ENCODE results near the gene TRAK1.
A peak's percentile ranks its signal among the peaks of the same experiment; 100 is the strongest.
"Not testable (repeated sequence)": the region's sequence is repeated elsewhere in the genome, so short reads cannot be mapped to it uniquely, and the experiment has no call there.

Gene TRAK1

DNA sequence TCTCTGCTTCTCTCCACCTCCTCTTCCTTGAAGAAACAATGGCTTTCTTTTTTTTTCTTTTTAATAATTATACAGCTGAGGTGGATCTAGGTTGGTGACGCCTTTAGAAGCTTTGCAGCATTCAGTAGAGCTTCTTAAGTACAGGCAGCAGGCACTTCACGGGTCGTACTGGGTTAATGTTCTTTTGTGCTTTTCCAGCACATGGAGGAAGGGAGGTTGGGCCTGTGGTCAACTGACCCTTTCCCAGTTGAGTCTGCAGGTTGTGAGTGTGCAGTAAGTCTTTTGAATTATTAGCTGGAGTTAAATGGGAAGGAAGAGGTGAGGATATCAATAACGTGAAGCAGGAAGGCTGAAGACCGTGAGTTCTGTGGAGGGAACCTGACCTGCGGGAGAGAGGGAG, 7.0 kb downstream of the TRAK1 start:
- DNase-seq = no peak

DNA sequence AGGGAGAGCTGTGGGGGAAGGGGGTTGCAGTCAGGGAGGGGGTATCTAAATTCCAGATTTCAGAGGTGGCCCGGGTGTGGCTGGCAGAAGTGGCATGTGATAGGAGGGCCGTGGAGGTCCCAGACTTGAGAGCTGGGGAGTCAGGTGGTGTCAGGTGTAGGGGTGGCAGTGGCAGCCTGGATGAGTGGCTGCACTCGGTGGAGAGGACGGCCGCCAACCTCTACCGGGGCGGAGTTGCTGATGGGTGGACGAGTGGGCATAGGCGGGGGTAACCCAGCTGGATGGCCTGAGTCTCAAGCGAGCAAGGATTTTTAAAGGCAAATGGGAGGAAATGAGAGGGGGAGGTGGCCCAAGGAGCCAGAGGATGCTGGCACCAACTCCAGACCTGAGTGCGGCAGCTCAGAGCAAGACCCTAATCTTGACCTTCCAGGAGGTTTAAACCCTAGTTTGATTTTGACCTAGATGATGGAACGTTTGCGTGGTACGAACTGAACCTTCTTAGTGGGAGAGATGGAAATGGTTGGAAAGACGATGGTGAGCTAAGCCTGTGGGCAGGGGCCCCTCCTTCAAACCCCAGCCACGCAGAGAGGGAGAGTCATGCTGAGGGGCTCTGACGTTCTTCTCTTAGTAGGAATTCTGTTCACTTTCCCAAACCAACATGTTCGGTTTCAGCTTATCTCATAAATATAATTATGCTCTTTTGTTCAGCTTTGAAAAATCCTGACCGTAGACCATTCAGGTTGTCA, 8.0 kb downstream of the TRAK1 start:
- no peak for DNase-seq

DNA sequence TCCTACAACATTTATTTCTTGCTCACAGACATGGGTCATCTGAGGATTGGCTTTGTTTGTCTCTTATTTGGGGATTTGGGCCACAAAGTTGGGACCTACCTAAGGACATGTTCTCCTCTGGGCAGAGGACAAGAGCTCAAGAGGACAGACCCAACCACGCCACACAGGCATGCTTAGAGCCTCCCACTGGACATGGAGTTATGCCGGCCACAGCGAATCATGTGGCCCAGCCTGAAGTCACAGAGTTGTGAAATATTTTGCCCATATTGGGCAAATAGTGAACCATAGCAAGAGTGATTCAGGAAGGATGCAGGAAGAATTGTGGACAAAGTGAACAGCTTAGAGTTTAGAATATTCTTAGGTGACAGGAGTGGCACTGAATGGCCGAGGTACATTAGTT, 9.9 kb downstream of the TRAK1 start:
- peak in 1 of 2 donors; percentile 25 for DNase-seq

DNA sequence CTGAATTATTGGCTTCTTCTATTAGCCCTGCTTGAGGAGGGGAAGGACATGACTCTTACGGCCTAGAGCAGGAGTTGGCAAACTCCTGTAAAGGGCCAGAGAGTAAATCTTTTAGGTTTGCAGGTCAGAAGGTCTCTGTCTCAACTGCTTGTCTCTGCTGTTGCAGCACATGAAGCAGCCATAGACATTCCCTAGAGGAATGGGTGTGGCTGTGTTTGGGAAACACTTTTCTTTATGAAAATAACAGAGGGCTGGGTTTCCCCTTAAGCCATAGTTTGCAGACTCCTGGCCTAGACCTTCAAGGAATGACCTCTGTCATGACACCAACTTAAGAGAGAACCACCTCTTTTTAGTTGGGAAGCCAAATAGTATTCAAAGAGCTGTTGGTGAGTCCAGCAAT, 10.3 kb downstream of the TRAK1 start:
- no peak for DNase-seq

DNA sequence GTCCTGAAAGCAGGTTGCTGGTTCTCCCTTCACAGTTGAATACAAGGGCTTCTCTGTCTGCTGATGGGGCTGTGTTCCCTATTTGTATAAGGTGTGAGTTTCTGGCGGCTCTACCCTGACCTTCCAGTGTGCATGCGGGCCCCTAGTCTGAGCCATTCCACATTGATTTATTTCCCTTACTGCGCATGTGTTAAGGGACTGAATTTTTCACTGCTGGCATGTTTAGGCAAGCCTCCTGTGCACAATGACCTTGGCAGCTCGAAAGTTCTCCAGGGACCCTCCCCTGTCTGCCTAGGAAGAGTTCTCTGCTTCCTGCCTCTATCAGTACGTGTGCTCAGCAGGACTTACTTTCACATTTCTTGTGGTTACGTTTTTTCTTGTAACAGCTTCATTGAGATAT, 11.4 kb downstream of the TRAK1 start:
- no peak for DNase-seq

DNA sequence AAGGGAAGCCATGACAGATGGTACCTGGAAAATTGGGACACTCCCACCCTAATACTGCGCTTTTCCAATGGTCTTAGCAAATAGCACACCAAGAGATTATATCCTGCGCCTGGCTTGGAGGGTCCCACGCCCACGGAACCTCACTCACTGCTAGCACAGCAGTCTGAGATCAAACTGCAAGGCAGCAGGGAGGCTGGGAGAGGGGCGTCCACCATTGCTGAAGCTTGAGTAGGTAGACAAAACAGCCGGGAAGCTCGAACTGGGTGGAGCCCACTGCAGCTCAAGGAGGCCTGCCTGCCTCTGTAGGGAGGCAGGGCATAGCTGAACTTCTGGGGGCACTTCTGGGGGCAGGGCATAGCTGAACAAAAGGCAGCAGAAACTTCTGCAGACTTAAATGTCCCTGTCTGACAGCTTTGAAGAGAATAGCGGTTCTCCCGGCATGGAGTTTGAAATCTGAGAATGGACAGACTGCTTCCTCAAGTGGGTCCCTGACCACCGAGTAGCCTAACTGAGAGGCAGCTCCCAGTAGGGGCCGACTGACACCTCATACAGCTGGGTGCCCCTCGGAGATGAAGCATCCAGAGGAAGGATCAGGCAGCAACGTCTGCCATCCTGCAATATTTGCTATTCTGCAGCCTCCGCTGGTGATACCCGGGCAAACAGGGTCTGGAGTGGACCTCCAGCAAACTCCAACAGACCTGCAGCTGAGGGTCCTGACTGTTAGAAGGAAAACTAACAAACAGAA, 12.9 kb downstream of the TRAK1 start:
- not testable (repeated sequence) for DNase-seq

DNA sequence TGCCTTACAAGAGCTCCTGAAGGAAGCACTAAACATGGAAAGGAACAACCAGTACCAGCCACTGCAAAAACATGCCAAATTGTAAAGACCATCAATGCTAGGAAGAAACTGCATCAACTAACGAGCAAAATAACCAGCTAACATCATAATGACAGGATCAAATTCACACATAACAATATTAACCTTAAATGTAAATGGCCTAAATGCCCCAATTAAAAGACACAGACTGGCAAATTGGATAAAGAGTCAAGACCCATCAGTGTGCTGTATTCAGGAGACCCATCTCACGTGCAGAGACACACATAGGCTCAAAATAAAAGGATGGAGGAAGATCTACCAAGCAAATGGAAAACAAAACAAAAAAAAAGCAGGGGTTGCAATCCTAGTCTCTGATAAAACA, 14.8 kb downstream of the TRAK1 start:
- not testable (repeated sequence) for DNase-seq

DNA sequence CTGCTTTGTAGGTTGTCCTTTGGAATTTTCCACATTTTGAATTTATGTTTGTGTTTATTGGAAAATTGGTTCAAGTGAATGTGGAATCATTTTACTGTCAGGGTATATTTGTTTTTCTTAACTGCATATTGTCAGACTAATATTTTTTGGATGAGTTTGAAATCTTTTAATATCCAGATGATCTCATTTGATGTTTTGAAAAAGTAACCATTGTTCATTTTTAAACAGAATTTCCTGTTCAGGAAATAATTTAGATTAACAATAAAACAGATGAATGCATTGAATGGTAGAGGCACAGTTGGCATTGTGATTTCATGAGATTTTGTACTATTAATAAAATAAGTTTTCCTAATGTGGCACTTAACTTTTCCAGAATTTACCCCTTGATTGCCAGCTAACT, 15.5 kb downstream of the TRAK1 start:
- no peak for DNase-seq

DNA sequence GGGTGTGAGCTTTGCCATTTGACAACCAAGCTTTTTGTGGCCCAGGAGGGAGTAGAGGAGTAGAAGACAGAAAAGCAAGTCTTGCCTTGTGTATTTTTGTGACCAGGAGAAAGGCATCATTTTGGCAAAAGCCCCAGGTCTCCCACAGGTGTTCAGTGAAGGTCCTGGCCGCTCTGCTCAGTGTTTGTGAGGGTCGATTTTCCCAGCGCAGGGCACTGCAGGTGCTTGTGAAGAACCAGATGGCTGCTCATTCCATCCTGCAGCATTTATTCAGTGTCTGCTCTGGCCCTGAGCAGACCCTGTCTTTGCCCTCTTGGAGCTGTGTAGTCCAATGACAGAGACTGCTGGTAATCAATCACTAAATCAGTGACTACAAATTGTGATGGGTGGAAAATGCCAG, 19.5 kb downstream of the TRAK1 start:
- no peak for DNase-seq

DNA sequence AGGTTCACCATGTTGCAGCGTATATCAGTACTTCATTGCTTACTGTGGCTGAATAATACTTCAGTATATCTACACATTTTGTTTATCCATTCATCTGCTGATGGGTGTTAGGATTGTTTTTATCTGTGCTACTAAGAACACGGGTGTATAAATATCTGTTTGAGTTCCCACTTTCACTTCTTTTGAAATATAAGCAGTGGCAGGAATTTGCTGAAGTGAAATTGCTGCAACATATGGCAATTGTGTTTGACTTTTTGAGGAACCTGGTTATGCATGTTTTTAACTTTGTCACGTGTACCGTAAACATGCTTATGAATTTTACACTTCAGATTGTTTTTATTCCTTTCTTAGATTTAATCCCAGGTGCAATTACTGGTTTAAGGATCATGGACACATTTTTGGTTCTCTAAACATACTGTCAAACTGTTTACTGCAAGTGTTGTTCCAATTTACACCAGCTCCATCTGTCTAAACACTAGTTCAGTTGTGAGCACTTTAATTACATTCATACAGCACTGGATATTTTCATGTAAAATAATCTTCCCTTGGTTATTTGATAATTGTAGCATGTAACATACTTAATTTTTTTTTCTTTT, 23.1 kb downstream of the TRAK1 start:
- no peak for DNase-seq

DNA sequence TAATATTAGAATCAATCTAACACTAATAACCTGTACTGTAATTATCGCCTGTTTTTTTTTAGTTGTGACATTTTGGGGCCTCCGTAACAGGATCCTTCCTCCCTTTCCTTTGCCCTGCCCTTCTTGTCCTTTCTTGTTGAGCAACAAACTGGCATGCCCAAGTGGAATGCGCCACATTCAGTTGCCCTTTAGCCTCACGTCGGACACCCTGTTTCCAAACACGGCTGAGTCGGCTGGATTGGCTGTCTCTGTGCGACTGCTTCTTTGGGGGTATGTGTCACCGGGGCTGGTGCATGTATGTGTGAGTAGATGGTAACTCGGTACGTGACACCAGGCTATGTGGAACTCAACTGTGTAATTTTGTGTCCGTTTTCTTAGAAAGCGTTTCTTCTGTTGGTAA, 24.1 kb downstream of the TRAK1 start:
- no peak for DNase-seq

DNA sequence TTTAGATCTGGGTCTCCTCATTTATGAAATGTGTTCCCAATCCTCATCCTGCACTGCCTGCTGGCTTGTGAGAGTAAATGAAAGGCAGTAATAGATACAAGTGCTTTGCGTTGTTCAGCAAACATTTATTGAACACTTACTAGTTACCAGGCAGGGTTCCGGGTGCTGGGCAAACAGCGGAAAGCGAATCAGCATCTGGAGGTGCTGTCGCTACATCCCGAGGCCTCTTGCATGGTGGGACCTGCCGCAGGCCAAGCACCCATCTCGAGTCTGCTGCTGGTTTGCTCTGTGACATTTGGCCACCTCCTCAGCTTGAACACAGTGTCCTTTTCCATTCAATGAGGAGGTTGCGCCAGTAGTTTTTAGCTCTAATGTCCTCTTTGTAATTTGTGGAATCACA, 24.8 kb downstream of the TRAK1 start:
- no peak for DNase-seq

DNA sequence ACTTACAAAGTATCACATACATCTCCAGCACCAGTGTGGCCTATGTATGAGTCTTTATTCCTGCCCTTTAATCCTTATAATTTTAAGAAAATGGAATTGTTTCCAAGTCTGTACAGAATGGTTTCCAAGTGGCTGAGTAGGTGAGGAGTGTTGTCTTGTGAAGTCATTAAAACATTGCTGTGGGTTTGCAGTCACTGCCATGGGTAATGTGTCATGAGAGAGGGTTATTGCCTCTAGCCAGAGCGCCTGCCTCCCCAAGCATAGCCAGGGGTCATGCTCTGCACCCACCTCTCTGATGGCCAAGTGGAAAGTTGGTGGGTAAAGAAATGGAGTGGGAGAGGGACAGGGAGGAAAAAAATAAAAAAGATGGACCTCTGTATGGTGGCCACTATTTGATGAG, 25.3 kb downstream of the TRAK1 start:
- no peak for DNase-seq

DNA sequence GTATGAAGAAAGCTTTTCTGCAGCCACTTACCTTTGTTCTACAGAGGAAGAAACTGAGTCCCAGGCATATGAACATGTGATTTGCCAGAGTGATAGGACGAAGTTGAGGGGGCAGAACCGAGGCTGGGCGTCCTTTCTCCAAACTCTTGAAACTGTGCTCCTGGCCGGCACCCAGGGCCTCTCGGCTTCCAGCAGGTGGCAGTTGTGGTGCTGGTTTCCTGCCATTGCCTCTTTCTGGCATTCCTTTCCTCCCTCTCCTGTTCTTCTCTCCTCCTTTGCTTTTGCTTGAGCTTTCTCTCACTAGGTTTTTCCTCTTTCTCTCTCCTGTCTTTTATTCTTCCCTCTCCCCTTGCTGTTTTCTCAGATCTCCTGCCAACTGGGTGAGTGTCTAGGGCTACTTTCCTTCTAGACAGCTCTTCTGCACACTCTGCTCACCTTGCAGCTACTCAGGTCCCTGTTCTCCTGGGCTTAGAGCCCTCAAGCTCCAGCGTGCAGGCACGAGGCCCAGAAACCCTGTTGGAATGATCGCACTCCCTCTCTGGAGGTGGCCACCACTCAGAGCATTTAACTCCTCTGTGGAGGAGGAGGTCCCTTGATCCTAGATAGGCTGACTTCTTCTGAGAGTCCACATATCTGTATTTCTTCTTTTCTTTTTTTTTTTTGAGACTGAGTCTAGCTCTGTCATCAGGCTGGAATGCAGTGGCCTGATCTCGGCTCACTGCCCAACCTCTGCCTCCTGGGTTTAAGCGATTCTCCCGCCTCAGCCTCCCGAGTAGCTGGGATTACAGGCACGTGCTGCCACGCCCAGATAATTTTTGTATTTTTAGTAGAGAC, 26.2 kb downstream of the TRAK1 start:
- no peak for DNase-seq

DNA sequence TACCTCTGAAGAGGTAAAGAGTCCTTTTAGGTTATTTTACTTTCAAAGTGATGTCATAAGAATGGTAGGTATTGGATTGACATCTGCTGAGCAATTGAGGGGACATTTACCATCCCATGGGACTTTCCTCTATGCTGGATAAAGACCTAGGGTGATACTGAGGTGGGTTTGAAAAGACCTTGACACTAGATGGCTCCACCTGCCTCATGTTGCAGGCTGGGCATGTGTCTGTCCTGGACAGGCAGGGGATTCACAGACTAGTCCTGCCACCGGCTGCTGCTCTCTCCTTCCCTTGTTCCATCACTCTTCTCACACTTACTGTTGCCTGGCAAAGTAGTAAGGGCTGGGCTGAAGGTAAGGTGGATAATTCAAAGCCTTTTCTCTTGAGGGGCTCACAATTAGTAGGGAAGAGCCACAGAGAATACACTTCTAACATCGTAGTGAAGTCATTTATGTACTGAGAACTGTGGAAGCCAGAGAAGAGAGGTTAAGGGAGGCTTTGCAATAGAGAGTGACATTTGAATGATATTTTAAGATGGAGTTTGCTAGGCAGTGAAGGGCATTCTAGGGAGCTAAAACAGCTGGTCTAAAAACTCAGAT, 27.7 kb downstream of the TRAK1 start:
- DNase-seq = no peak

DNA sequence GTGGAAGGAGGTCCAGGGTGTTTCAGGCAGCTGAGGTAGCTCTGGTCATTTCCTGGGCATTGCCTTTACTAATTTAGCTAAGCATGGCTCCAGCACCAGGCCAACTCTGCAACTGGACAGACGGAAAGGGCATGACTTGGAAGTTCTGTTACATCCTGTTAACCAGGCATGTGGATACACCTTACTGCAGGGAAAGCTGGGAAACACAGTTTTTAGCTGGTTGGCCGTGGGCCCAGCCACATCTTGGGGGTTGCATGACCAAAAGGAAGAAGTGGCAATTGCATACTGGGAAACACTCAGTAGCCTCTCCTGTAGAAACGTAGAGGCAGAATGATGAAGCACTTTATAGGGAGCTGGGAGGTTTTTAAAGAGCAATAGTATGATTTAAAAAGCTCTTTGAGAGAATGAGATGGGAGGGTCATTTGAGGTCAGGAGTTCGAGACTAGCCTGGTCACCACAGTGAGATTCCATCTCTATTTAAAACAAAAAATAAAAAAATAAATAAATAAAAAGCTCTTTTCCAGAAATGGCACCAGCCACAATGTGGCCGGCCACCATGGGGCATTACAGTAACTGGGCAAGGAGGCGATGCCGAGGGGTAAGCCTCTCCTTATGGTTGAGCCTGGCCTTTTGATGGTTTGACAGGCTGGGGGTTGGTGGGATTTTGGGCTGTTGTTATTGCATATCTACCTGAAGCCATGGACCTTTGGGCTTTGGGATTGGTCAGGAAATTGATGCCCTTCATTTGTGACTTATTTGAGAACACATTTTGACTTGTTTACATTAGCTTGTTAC, 28.6 kb downstream of the TRAK1 start:
- no peak for DNase-seq

DNA sequence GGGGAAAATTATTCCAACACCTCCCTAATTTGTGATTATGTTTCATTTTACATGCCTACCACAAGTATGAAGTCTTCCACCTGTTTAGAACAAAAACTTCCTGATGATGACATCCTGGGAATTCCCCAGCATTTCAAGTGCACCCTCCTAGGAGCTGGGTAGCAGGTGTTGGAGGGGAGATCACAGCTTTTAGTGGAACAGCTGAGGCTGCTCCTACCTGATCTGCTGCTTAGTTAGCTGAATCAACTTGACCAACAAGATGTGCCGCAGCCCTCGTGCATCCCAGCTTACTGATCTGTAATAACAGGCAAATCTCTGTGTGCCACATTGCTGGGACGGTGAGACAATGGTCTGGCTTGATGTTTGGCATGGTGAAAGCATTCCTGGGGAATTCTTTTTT, 29.7 kb downstream of the TRAK1 start:
- DNase-seq = no peak

DNA sequence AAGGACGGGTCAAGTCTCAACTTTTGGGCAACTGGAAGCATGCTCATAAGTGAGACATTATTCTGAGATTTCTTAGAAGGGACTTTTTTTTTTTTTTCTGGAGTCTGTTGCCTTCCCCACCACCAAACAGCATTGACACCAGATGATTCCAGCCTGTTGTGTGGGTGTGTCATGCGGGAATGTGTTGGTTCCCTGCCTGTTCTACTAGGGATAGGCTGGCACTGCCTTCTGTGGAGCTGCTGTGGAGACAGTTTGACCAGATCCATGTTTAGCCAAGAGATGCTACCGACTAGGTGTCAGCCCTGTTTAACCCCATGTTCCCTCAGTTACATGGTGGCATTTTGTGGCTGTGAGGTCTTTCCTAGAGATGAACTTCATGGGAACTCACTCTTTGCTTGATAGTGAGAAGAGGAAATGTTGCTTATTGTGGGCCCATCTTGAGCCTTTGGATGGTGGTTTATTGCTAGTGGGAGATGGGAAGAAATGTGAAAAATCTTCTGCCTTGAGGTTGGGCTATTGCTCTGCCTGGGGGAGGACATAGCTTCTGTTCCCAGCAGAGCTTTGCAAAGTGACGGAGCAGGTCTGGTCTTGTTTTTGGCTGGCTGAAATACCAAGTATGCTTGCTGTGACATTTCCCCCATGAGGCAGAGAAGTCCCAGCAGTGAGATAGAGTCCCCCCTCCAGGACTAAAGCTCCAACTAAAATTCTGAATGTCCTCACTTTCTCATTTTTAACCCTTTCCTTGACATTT, 31.3 kb downstream of the TRAK1 start:
- DNase-seq = no peak

DNA sequence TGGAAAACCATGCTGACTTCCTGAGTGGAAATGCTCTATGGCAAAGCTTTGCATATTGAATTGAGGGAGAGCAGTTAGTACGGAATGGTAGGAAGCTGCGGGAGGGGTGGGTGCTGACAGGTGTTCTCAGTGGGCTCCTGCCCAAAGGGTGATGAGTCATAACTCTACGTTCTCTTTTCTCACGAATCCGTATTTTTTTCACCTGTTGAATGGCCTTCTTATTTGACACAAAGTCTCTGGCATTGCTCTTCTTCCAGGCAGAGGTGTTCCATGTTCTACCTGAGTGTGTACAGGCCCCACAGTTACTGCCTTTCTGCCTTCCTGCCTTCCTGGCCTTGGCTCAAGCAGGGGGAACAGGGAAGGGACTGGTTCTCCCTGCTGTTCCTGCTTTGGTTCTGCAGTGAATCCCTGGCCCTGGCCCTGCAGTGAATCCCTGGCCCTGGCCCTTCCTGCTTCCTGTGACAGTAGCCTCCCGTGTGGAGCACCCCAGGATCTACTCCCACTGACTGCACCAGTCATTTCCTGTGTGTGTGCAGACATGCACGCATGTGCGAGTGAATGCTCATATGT, 31.9 kb downstream of the TRAK1 start:
- no peak for DNase-seq

DNA sequence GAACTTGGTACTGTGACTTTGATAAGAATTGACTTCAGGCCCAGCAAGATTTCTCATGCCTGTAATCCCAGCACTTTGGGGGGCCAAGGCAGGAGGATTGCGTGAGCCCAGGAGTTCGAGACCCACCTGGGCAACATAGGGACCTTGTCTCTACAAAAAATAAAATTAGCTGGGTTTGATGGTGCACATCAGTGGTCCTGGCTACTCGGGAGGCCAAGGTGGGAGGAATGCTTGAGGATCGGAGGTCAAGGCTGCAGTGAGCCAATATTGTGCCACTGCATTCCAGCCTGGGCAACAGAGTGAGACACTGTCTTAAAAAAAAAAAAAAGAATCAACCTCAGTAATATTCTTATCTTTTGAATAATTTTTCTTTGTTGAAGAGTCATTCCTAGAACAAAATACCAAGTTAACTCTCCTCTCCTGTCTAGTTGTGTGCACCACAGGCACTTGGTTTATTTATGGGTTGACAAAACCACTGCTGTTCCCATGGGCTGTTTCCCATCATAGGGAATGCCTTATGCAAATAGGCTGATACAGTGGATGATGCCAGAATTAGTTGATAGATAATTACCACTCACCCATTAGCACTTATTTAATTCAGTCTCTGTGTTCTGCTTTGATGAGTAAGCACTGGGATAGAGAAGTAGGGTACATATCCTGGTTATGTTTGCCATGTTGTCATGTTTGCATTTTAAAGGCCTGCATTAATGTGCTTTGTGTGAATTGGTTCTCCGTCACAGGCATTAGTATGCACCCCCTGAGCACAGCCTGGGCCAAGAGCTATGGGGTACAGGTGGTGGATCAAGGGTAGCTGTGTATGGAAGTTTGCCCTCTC, 32.9 kb downstream of the TRAK1 start:
- no peak for DNase-seq
